Amniotic stem cell (primary cell): Measurements from ENCODE around the gene SAMD14.

ENCODE experiments used
- DNase-seq: peaks from one replicate; lab custom pipeline; 2025; lab: John Stamatoyannopoulos, UW

Gene SAMD14

GRCh38 chr17:50148226-50149090 lies 18.5 kb upstream of the SAMD14 start:
- DNase-seq, result no peak

DNA sequence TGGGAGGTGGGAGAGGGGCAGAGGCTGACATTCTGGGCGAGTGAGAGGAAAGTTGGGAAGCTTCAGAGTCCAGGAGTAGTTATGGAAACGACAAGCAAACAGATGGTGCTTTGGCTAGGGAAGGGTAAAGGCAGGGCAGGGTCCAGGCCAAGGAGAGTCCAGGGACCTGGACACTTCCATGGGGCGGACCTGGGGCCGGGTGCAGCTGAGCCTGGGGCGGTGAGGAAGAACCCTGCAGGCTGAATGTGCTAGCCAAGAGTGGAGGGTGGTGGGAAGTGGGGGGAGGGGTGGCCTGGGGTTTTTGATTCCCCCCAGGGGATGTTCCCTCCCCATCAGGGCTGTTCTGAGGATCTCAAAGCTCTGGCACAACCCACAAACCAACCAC lies 17.9 kb upstream of the SAMD14 start:
- DNase-seq, result no peak

DNA sequence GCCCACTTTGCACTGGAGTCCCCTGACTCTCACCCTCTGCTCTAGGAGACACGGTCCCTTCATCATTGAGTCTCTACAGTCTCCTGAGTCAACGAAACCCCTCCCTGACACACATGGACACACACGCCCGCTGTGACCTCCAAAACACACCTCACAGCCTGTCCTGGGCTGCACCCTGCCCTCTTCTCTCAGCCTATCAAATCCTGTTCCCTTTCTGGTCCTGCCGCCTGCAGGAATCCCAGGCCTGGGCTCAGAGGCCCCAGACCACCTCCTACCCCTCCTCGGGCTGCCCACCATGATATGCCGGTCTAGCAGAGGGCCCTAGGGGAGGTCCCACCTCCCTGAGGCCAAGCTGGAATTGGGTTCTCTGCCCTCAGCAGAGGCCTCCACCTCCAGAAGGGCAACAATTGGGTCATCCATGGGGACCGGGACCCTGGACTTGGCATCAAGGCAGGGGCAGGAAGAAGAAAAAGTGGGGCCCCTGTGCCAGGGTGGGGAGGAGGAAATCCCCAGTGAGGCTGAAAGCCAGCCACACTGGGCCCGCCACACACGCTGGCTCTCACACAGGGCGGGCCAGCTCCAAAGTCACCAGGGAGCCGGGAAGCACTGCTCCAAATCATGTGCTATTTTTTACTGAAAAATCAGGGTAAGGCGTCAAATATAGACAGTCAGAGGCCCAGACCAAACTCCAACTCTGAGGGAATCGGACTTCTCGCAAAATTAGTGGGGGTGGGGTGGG lies 17.1 kb upstream of the SAMD14 start:
- no peak for DNase-seq

DNA sequence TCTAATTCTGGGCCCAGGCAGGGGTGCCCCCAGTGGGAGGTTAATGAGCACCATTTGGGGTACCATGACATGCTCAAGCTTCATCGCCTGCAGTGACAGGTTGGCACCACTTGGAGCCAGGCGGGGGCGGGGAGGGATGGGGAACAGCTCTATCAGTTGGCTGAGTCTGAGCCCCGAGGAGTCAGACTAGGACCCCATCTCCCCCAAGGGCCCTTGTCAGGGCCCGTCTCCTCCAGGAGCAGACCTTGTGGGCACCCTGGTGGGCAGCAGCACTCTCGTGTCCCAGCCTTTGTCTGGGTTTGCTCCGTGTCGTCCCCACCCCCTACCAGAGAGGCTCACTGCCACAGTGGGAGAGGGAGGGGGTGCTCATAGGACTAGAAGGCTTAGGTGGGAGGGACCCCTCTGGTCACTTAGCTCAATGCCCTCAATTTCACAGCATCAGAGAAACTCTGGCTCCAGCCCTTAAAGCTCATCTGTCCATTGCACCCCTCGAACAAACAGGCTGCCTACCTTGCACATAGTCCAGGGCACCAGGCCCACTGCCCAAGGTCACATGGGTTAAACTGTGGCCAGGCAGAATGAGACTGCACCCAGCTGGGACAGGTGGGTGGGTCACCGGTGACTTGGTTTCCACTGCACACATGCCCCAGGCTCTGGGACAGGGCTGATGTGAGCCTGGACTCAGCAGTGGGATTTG lies 16.4 kb upstream of the SAMD14 start:
- no peak for DNase-seq

GRCh38 chr17:50145532-50146229 lies 15.7 kb upstream of the SAMD14 start:
- no peak for DNase-seq

DNA sequence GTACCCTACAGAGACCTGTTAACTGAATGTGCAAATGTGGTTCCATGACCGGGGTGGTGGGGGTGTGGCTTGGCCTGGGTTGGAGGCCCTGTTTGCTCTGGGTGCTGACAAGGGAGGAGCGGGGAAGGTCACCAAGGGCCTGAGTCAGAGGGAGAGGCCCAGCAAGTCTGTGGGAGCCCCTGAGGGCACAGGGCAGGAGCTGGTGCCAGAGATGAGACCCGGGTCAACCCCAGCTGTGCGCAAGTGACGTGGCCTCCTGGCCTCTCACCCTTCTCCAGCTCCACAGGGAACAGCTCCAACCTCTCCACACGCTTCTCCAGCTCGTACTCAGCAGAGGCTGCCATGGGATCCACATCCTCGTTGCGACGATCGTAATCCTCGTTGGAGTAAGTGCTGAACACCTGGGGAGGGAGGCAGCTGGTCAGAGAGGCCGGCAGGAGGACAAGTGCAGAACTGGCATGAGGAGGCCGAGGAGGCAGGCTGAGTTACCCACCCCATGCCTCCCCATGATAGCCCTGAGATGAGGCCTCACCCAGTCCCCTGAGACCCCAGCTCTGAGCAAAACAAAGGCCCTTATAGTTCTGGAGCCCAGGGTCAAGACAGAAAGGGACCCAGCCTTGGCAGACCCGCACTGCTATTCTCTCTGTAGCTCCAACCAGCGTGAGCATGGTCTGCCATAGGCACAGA lies 15.0 kb upstream of the SAMD14 start:
- no peak for DNase-seq

- no peak for DNase-seq
Measured at GRCh38 chr17:50144355-50144754, 14.4 kb upstream of the SAMD14 start.

- no peak for DNase-seq
Measured at GRCh38 chr17:50143461-50144176, 13.7 kb upstream of the SAMD14 start.

GRCh38 chr17:50141745-50142110 lies 11.8 kb upstream of the SAMD14 start:
- DNase-seq, result no peak

DNA sequence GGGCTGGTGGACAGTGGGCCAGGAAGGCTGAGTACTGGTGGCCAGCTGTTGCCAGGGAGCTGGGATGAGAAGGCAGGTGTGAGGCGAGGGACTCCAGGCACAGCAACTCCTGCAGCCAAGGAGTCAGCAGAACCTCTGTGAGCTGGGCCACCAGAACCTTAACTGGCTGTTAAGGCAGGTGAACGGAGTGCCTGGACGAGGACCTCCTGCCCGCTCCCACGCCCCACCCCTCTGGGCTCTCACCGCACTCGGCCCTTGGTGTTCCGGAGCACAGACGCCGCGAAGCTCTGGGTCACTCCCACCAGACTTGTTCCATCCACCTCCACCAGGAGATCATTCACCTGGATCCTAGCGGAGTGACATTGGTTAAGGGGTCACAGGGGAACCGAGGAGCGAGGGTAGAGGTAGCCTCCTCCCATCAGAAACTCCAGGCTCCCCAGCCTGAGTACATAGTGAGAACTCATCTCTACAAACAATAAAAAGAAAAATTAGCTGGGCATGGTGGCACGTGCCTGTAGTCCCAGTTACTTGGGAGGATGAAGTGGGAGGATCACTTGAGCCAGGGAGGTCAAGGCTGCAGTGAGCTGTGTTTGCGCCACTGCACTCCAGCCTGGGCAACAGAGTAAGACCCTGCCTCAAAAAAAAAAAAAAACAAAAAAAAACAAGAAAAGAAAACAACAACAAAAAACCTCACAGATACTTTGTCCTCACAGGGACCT lies 11.2 kb upstream of the SAMD14 start:
- no peak for DNase-seq

GRCh38 chr17:50139950-50140885 lies 10.3 kb upstream of the SAMD14 start:
- DNase-seq, result no peak

GRCh38 chr17:50139185-50139783 lies 9.3 kb upstream of the SAMD14 start:
- DNase-seq, result no peak

DNA sequence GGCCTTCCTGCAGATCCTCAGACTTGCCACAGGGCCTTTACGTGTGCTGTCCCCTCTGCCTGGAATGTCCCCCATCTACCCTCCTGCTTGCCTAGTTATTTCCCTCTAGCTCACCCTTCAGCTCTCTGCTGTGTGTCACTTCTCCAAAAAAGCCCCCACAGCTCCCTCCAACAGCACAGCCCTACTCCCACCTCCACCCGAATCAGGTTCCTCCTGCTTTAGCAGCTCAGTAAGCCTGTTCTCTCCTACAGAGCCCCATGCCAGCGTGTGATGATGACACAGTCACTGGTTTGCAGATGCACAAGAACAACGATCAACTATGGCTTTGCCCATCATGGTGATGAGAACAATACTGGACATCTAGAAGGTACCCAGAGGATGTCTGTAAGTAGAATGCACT lies 7.1 kb upstream of the SAMD14 start:
- DNase-seq, result no peak

DNA sequence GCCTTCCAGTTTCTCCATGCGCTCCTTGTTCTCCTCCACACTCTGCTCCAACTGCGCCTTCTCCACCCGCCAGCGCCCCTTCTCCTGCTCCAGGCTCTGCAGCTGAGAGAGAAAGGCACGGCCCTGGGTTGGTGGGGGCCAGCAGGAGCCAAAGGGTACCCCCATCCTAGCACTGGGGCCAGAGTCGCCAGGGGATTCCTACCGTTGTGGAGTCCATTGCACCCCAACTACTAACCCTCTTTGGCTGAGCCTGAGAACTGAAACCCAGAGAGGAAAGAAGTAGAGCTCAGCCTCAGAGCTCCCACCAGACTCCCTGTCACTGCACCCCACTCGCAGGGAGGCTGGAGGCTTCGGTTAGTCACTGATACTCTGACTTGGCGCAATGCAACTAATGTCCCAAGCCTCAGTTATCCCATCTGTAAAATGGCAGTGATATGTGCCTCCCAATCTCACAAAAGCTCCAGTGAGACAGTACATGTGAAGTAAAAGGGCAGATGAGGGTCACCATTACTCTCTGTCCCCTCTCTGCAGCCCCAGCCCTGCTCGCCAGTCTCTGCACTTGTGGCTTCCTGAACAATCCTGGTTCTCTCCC lies 6.2 kb upstream of the SAMD14 start:
- DNase-seq, result no peak

GRCh38 chr17:50135316-50136095 lies 5.5 kb upstream of the SAMD14 start:
- DNase-seq, result no peak

- no peak for DNase-seq
Measured at GRCh38 chr17:50134206-50135110, 4.5 kb upstream of the SAMD14 start.

DNA sequence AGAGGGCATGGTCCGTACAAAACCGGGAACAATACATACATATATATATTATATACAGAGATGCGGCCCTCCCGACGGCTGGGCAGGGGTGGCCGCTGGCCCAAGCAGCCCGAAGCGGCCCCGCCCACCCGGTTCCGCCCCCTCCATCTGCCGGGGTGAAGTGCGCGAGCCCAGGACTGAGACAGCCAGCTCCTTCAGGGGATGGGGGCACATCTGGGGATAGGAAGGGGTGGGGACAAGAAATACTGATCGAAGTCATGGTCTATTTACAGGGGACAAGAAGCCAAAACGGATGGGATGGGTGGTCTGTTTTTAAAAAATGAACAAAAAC lies 3.8 kb upstream of the SAMD14 start:
- no peak for DNase-seq
